ENCODE results near the gene ANO10. TPM values are rescaled to one million over a fixed set of nuclear protein-coding genes. Genes with fewer than 3 reads are reported as not detected.

The ANO10 gene
- polyA plus RNA-seq, 1 donor from 2014 or later: 11.1 TPM

DNA sequence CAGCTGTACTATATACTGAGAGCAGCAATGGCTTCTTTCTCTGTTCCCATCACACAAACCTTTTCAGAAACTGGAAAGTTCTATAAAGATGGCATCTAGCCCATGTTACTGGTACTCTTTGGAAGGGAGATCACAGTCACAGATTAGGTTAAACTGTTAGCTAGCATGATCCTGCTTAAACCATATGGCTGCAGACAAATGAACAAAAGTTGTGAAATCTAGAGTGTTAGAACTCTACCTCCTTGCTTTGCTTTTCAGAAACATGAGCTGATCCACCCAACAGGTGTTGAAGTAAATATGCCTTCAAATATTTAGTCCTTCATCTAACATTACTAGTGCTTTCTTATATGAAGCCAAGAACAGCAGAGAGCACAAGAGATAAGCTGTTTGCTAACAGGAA lies 232.9 kb downstream of the ANO10 start:
- Histone ChIP-seq H3K4me2 (ENCODE audit: low read length) (no peak overlapping the region), H3K36me3 (ENCODE audit: insufficient read depth, low read length) (no peaks in the 10 kb centered on the region), H2AFZ (ENCODE audit: low read depth, low read length) (no peak overlapping the region), H4K20me1 (ENCODE audit: insufficient read depth) (no peaks in the 10 kb centered on the region), H3K9me2 (ENCODE audit: insufficient read depth, low read length) (no peaks in the 10 kb centered on the region), H3K79me2 (replicated peaks; ENCODE audit: insufficient read depth, low read length) (no peaks in the 10 kb centered on the region), H3K27ac (ENCODE audit: low read length) (no peak overlapping the region), H3K4me3 (ENCODE audit: low read length) (no peak overlapping the region), H3F3A (ENCODE audit: insufficient read depth, low read length, poor library complexity, severe bottlenecking) (no peaks in the 10 kb centered on the region), H3K27me3 (ENCODE audit: insufficient read depth, low read depth, low read length) (no peaks in the 10 kb centered on the region), H3K9me3 (ENCODE audit: low read length) (no peaks in the 10 kb centered on the region), H3K9ac (ENCODE audit: low read length) (no peak overlapping the region)
- TF ChIP-seq, protein P1, sequence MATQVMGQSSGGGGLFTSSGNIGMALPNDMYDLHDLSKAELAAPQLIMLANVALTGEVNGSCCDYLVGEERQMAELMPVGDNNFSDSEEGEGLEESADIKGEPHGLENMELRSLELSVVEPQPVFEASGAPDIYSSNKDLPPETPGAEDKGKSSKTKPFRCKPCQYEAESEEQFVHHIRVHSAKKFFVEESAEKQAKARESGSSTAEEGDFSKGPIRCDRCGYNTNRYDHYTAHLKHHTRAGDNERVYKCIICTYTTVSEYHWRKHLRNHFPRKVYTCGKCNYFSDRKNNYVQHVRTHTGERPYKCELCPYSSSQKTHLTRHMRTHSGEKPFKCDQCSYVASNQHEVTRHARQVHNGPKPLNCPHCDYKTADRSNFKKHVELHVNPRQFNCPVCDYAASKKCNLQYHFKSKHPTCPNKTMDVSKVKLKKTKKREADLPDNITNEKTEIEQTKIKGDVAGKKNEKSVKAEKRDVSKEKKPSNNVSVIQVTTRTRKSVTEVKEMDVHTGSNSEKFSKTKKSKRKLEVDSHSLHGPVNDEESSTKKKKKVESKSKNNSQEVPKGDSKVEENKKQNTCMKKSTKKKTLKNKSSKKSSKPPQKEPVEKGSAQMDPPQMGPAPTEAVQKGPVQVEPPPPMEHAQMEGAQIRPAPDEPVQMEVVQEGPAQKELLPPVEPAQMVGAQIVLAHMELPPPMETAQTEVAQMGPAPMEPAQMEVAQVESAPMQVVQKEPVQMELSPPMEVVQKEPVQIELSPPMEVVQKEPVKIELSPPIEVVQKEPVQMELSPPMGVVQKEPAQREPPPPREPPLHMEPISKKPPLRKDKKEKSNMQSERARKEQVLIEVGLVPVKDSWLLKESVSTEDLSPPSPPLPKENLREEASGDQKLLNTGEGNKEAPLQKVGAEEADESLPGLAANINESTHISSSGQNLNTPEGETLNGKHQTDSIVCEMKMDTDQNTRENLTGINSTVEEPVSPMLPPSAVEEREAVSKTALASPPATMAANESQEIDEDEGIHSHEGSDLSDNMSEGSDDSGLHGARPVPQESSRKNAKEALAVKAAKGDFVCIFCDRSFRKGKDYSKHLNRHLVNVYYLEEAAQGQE (IDR thresholded peaks at IDR 0.05; ENCODE audit: borderline replicate concordance): no peak
- TF ChIP-seq TAF1 (IDR thresholded peaks at IDR 0.05; ENCODE audit: low read depth) (no peak), EZH2 (IDR thresholded peaks at IDR 0.05; ENCODE audit: borderline replicate concordance, insufficient read depth, low read length, poor library complexity, severe bottlenecking) (no peak), POLR2AphosphoS5 (IDR thresholded peaks at IDR 0.05) (no peak), EP300 (conservative IDR thresholded peaks at IDR 0.05; ENCODE audit: poor library complexity, severe bottlenecking) (no peak), SMC3 (conservative IDR thresholded peaks at IDR 0.05; ENCODE audit: poor library complexity) (no peak), RAD21 (conservative IDR thresholded peaks at IDR 0.05) (no peak)

DNA sequence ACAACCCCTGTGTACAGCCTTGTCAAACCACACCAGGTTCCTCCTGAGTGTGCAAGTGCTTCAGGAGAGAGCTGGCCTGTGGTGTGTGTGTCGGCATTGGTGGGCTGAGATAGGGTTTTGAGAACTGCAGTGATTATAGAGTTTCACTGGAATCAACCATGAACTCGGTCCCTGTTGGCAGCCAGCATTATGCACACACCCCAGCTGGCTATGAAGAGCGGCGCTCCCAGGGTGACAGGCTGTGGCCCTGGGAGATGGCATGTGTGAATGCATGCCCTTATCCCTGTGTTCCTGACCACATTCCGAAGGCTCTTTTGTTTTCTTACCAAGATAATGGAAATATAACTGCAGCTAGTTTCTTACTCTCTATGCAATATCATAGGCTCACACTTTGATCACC lies 233.6 kb downstream of the ANO10 start:
- Histone ChIP-seq H3K9me2 (ENCODE audit: insufficient read depth, low read length) (no peaks in the 10 kb centered on the region), H2AFZ (ENCODE audit: low read depth, low read length) (no peak overlapping the region), H3K4me2 (ENCODE audit: low read length) (no peak overlapping the region), H3K27me3 (ENCODE audit: insufficient read depth, low read depth, low read length) (no peaks in the 10 kb centered on the region), H3K27ac (ENCODE audit: low read length) (no peak overlapping the region), H4K20me1 (ENCODE audit: insufficient read depth) (no peaks in the 10 kb centered on the region), H3F3A (ENCODE audit: insufficient read depth, low read length, poor library complexity, severe bottlenecking) (no peaks in the 10 kb centered on the region), H3K79me2 (replicated peaks; ENCODE audit: insufficient read depth, low read length) (no peaks in the 10 kb centered on the region), H3K4me3 (ENCODE audit: low read length) (no peak overlapping the region), H3K36me3 (ENCODE audit: insufficient read depth, low read length) (no peaks in the 10 kb centered on the region), H3K9me3 (ENCODE audit: low read length) (no peaks in the 10 kb centered on the region), H3K9ac (ENCODE audit: low read length) (no peak overlapping the region)
- TF ChIP-seq, protein P2, sequence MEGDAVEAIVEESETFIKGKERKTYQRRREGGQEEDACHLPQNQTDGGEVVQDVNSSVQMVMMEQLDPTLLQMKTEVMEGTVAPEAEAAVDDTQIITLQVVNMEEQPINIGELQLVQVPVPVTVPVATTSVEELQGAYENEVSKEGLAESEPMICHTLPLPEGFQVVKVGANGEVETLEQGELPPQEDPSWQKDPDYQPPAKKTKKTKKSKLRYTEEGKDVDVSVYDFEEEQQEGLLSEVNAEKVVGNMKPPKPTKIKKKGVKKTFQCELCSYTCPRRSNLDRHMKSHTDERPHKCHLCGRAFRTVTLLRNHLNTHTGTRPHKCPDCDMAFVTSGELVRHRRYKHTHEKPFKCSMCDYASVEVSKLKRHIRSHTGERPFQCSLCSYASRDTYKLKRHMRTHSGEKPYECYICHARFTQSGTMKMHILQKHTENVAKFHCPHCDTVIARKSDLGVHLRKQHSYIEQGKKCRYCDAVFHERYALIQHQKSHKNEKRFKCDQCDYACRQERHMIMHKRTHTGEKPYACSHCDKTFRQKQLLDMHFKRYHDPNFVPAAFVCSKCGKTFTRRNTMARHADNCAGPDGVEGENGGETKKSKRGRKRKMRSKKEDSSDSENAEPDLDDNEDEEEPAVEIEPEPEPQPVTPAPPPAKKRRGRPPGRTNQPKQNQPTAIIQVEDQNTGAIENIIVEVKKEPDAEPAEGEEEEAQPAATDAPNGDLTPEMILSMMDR (IDR thresholded peaks at IDR 0.05; ENCODE audit: poor library complexity, severe bottlenecking): no peak
- TF ChIP-seq SMC3 (conservative IDR thresholded peaks at IDR 0.05; ENCODE audit: poor library complexity): no peak
- TF ChIP-seq, protein P1 (IDR thresholded peaks at IDR 0.05; ENCODE audit: borderline replicate concordance): no peak
- no peak for TF ChIP-seq POLR2AphosphoS5 (IDR thresholded peaks at IDR 0.05)
- TF ChIP-seq RAD21 (conservative IDR thresholded peaks at IDR 0.05): no peak
- no peak for TF ChIP-seq MXI1 (conservative IDR thresholded peaks at IDR 0.05; ENCODE audit: poor library complexity, severe bottlenecking)
- no peak for TF ChIP-seq EP300 (conservative IDR thresholded peaks at IDR 0.05; ENCODE audit: poor library complexity, severe bottlenecking)
- TF ChIP-seq EZH2 (IDR thresholded peaks at IDR 0.05; ENCODE audit: borderline replicate concordance, insufficient read depth, low read length, poor library complexity, severe bottlenecking): no peak
- no peak for TF ChIP-seq TAF1 (IDR thresholded peaks at IDR 0.05; ENCODE audit: low read depth)

Measured in neural cell (in vitro differentiated cells).